ENCODE results near the gene ATP9B.
A peak's percentile ranks its signal among the peaks of the same experiment; 100 is the strongest.

ATP9B gene

GRCh38 chr18:79068937-79069716, at the start of gene ATP9B:
TSS of gene ATP9B (plus strand) at chr18:79069394. CDS start at chr18:79069411, 17 bp downstream.
- DNase-seq, result peak; percentile 97 to 99 (median 98)

GRCh38 chr18:79019881-79020280, 49.3 kb upstream of the ATP9B start:
- no peak for DNase-seq

- no peak for DNase-seq
Measured at GRCh38 chr18:79022603-79023002, 46.6 kb upstream of the ATP9B start.

GRCh38 chr18:79026491-79026890, 42.7 kb upstream of the ATP9B start:
- no peak for DNase-seq

GRCh38 chr18:79030680-79031079, 38.5 kb upstream of the ATP9B start:
- no peak for DNase-seq

GRCh38 chr18:79042276-79042675, 26.9 kb upstream of the ATP9B start:
- DNase-seq, result no peak

- no peak for DNase-seq
Measured at GRCh38 chr18:79043288-79043687, 25.9 kb upstream of the ATP9B start.

GRCh38 chr18:79046522-79046921, 22.7 kb upstream of the ATP9B start:
- no peak for DNase-seq

- no peak for DNase-seq
Measured at GRCh38 chr18:79047556-79048244, 21.5 kb upstream of the ATP9B start.

GRCh38 chr18:79048245-79048632, 21.0 kb upstream of the ATP9B start:
- DNase-seq, result no peak

GRCh38 chr18:79049506-79049905, 19.7 kb upstream of the ATP9B start:
- DNase-seq, result no peak

GRCh38 chr18:79050005-79050404, 19.2 kb upstream of the ATP9B start:
- no peak for DNase-seq

GRCh38 chr18:79056827-79057367, 12.3 kb upstream of the ATP9B start:
- no peak for DNase-seq

GRCh38 chr18:79058007-79058406, 11.2 kb upstream of the ATP9B start:
- DNase-seq, result no peak

- DNase-seq, result no peak
Measured at GRCh38 chr18:79062806-79063205, 6.4 kb upstream of the ATP9B start.

GRCh38 chr18:79064228-79064627, 5.0 kb upstream of the ATP9B start:
- DNase-seq, result no peak

GRCh38 chr18:79065802-79066201, 3.4 kb upstream of the ATP9B start:
- no peak for DNase-seq

GRCh38 chr18:79067611-79068010, 1.6 kb upstream of the ATP9B start:
- DNase-seq, result no peak

- peak in 1 of 4 experiments; percentile 7 for DNase-seq
Measured at GRCh38 chr18:79068341-79068936, 755 bp upstream of the ATP9B start.

GRCh38 chr18:79069717-79070151, 540 bp downstream of the ATP9B start:
- no peak for DNase-seq

GRCh38 chr18:79070486-79070885, 1.3 kb downstream of the ATP9B start:
- no peak for DNase-seq

GRCh38 chr18:79071037-79071436, 1.8 kb downstream of the ATP9B start:
- DNase-seq, result no peak

- no peak for DNase-seq
Measured at GRCh38 chr18:79071503-79072210, 2.5 kb downstream of the ATP9B start.
